Endometrium (tissue), 2 donors: ENCODE results near the gene BASP1.
"Not testable (repeated sequence)": the region's sequence is repeated elsewhere in the genome, so short reads cannot be mapped to it uniquely, and the experiment has no call there.

Source experiments
- FAIRE-seq: peaks from 2 replicates; lab custom pipeline; 2012; peaks lifted over from hg19 to GRCh38; lab: Jason Lieb, UNC
- donor health status: control.
- donor health status: control.

Gene BASP1

GRCh38 chr5:17223367-17224185 lies 6.1 kb downstream of the BASP1 start:
- no peak for FAIRE-seq

- no peak for FAIRE-seq
Measured at GRCh38 chr5:17224858-17225511, 7.6 kb downstream of the BASP1 start.

GRCh38 chr5:17225520-17225919 lies 8.1 kb downstream of the BASP1 start:
- FAIRE-seq, result no peak

DNA sequence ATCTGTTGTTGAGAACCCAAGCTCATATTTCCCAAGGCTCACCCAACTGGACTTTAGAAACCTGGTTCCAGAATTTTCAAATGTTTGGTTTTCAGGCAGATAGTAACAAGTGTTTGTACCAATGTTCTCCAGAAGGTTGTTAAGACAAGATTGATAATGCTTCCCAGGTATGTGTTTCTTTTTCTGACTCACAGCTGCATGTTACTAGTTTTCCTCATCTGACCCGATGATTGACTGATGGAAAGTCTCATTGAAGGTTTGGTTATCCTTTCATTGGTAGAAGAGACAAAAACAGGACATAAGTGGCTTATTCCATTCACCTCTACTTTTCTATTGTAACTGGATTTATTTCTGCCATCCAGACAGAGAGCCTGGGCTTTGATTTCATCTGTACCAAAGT lies 10.4 kb downstream of the BASP1 start:
- FAIRE-seq, result no peak

GRCh38 chr5:17228821-17229291 lies 11.4 kb downstream of the BASP1 start:
- no peak for FAIRE-seq

GRCh38 chr5:17229313-17229712 lies 11.9 kb downstream of the BASP1 start:
- no peak for FAIRE-seq

GRCh38 chr5:17230191-17230590 lies 12.8 kb downstream of the BASP1 start:
- FAIRE-seq, result no peak

DNA sequence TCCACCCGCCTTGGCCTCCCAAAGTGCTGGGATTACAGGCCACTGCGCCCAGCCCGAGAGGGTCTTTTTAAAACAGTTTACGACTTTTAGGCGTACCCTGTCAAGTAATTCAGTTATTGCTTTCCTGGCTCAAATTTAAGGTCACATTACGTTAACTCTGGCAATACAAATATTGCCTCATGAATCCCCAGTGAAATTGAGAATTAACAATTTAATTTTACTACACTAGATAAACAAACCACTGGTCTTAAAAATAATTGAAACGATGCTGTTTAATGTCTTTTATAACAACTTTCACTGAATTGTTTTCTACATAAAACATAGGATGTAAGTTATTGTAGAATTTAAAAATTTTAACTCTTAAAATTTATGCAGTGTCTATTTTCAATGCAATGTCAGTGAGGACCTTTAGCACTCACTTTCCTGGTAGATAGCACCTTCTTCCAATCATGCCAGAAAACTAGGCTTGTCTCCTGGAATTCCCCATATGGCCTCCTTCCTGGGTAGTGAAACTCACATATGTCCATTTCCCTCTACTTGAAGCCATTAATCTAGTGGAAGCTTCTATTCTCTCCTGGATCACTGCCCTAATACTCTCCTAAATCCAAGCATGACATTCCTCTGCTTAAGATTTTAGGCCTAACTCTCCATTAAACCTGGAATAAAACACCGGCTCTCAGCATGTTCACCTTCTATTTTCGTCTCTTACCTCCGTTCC lies 13.5 kb downstream of the BASP1 start:
- FAIRE-seq, result no peak

GRCh38 chr5:17232405-17232804 lies 15.0 kb downstream of the BASP1 start:
- no peak for FAIRE-seq

- no peak for FAIRE-seq
Measured at GRCh38 chr5:17233488-17233887, 16.1 kb downstream of the BASP1 start.

- FAIRE-seq, result no peak
Measured at GRCh38 chr5:17234374-17234773, 16.9 kb downstream of the BASP1 start.

DNA sequence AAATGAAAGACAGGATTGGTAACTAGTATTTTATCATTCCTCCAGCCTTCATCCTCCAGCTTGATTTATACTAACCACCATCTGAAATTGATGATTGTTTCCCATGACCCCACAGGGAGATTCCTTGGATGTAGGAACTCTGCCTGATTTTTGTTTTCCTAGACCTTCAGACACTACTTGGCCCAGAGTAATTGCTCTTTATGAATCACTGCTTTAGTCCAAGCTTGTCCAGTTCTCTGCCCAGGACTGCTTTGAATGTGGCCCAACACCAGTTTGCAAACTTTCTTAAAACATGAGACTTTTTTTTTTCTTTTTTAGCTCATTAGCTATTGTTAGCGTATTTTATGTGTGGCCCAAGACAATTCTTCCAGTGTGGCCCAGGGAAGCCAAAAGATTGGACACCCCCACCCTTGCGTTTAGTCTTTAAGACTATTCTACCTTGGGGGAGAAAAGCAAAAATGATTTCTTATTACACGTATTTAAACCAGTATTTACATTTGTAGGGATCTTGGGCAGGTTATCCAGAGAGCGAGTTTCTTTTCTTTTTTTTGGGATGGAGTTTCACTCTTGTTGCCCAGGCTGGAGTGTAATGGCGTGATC lies 18.4 kb downstream of the BASP1 start:
- FAIRE-seq, result no peak

GRCh38 chr5:17238521-17239041 lies 21.1 kb downstream of the BASP1 start:
- FAIRE-seq, result no peak

DNA sequence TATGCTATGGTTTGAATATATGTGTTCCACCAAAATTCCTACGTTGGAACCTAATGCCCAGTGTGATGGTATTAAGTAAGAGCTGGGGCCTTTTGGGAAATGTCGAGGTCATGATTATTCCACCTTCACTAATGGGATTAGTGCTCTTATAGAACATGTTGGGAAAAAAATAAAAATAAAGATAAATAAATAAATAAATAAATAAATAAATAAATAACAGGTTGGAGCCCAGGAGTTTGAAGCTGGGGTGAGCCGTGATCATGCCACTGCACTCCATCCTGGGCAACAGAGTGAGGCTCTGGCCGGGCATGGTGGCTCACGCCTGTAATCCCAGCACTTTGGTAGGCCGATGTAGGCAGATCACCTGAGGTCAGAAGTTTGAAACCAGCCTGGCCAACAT lies 22.5 kb downstream of the BASP1 start:
- FAIRE-seq, result no peak

GRCh38 chr5:17240487-17240886 lies 23.1 kb downstream of the BASP1 start:
- FAIRE-seq, result no peak

GRCh38 chr5:17241635-17242034 lies 24.2 kb downstream of the BASP1 start:
- FAIRE-seq, result no peak

DNA sequence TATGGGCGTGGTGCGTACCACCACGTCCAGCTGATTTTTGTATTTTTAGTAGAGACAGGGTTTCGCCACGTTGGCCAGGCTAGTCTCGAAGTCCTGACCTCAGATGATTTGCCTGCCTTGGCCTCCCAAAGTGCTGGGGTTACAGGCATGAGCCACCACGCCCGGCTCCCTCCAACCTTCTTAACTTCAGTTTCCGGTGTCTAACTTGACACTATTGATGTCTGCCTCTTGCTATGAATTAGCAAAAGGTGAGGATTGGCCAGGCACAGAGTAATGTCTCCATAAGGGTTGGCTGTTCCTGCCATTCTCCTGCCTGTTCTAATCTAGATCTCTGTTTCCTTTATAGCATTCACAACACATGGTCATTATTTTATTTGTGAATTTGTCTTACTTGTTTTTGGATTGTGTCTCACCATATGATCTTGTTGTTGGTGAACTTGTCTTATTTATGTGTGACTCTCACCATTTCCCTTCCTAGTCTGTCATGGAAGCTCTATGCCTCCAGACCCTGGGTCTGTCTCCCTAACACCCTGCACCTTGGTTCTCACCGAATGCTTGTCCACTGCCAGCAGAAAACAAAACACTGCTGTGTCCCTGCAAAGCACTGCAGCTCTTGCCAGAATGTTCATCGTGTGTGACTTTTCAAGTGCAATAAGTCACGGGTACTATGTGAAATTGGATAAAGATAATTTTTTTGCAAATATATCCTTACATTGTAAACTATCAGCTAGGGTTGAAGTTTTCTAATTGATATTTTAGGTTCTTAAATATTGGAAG lies 26.0 kb downstream of the BASP1 start:
- FAIRE-seq, result no peak

GRCh38 chr5:17249029-17249634 lies 31.7 kb downstream of the BASP1 start:
- no peak for FAIRE-seq

DNA sequence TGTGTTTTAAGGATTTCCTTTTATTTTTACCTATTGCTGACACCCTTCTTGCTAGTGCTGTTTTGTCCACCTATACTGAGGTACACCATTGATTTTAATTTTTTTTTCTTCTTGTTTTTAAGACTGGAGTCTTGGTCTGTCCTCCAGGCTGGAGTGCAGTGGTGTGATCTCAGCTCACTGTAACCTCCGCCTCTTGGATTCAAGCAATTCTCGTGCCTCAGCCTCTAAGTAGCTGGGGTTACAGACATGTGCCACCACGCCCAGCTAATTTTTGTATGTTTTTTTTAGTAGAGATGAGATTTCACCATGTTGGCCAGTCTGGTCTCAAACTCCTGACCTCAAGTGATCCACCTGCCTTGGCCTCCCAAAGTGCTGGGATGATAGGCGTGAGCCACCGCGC lies 32.4 kb downstream of the BASP1 start:
- not testable (repeated sequence) for FAIRE-seq

DNA sequence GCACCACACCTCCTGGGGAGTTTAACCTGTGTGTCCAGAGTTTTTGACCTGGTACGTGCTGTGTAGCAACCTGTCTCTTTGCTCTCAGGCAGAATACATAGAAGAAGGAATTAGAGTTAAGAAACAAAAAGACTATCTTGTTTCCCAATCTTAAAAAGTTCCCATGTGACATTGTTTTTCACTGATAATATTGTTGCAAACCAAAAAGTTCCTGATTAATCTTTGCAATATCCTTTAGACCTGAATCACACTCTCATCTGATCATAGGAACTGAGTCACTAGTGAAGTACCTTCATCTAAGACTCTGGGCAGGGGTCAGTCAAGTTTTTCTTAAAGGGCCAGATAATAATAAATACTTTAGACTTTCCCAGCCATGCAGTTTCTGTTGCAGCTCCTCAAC lies 35.1 kb downstream of the BASP1 start:
- FAIRE-seq, result no peak

- FAIRE-seq, result no peak
Measured at GRCh38 chr5:17255471-17256021, 38.1 kb downstream of the BASP1 start.
